Stimulated activated CD8-positive, alpha-beta memory T cell treated with anti-CD3 and anti-CD28 coated beads, Interleukin-15, amount 100 ng/mL, for 1 hour (primary cell): ENCODE data around the gene SMARCA4.
"Not testable (repeated sequence)": the region's sequence is repeated elsewhere in the genome, so short reads cannot be mapped to it uniquely, and the experiment has no call there.

Source experiments
- DNase-seq: peaks from one replicate; pipeline ENCODE4 v3.0.0-alpha.2; 2020; ENCODE audit warnings: low read depth

Gene SMARCA4

DNA sequence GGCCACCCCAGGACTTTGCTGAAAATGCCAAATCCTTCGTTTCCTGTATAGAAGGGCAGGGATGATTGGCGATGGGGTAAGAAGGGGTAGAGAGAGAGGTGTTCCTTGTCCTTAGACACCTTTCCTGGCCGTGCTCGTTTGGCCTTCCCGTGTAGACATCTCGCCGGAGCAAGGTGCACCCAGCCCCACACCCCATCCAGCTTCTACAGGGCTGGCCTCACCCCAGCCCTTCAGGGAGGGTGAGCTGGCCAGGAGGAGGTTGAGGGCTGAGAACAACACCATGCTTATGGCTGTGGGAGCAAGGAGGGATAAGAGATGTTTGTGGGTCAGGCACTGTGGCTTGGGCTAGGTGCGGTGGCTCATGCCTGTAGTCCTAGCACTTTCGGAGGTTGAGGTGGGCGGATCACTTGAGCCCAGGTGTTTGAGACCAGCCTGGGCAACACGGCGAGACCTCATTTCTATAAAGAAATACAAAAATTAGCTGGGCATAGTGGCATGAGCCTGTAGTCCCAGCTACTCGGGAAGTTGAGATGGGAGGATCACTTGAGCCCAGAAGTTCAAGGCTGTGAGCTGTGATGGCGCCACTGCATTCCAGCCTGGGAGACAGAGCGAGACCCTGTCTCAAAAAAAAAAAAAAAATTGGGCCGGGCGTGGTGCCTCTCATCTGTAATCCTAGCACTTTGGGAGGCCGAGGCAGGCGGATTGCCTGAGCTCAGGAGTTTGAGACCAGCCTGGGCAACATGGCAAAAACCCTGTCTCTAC, 15.5 kb downstream of the SMARCA4 start:
- DNase-seq: no peak

DNA sequence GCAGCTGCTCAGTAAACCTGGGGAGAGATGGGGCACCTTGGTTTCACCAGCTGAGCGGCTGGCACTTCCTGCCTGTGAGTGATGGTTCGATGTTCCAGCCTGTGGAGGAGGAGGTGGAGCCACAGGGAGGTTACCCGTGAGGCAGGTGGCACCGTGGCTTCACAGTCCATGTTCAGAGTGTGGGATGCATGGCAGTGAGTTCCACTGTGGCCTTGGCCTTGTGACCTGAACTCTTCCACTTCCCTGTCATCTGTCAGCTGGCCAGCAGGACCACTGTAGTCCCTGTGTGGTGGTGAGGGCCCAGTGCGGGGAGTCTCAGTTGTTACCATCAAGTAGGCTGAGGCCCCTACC, 16.9 kb downstream of the SMARCA4 start:
- no peak for DNase-seq

GRCh38 chr19:10979951-10980381, 19.1 kb downstream of the SMARCA4 start:
- DNase-seq: no peak

- no peak for DNase-seq
Observed at GRCh38 chr19:10981252-10981895, 20.5 kb downstream of the SMARCA4 start.

- no peak for DNase-seq
Observed at GRCh38 chr19:10983026-10983425, 22.2 kb downstream of the SMARCA4 start.

- DNase-seq: no peak
Observed at GRCh38 chr19:10984166-10984735, 23.4 kb downstream of the SMARCA4 start.

DNA sequence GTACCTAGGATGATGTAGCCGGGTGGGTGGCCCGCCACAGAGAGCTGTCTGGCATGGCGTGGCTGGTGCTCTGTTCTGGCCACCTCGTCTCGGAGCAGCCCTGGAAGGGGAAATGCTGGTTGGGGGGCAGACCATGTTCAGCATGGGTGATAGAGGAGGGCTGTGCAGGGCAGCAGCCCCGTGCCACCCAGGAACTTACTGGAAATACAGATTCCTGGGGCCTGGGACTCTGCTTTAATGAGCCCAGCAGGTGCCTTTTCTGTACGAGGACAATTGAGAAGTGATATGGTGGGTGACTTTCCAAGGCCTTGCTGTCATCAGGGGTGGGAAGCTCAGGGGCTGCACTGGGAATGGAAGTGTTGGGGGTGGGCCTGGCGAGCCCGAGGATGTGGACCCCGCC, 24.7 kb downstream of the SMARCA4 start:
- no peak for DNase-seq

DNA sequence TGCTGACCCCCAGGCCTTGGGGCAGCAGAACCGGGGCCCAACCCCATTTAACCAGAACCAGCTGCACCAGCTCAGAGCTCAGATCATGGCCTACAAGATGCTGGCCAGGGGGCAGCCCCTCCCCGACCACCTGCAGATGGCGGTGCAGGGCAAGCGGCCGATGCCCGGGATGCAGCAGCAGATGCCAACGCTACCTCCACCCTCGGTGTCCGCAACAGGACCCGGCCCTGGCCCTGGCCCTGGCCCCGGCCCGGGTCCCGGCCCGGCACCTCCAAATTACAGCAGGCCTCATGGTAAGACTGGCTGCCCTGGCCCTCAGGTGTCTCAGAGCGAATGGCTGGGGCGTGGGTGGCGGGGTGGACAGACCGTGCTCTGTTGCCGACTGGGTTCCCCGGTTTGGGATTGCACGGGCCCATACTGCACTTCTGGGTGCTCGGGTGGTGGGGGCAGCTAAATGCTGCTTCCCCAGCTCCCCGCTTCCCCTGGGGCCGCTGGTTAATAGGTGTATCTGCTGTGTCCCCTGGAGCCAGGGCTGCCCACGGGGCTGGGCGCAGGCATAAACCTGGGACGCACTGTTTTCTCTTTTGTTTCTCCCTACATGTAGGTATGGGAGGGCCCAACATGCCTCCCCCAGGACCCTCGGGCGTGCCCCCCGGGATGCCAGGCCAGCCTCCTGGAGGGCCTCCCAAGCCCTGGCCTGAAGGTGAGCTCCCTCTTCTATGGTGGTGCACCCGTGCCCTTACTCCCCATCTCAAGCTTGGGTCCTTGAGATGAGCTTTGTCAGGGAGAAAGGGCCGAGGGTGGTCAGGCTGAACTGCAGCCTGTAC, 25.7 kb downstream of the SMARCA4 start:
- DNase-seq: no peak

DNA sequence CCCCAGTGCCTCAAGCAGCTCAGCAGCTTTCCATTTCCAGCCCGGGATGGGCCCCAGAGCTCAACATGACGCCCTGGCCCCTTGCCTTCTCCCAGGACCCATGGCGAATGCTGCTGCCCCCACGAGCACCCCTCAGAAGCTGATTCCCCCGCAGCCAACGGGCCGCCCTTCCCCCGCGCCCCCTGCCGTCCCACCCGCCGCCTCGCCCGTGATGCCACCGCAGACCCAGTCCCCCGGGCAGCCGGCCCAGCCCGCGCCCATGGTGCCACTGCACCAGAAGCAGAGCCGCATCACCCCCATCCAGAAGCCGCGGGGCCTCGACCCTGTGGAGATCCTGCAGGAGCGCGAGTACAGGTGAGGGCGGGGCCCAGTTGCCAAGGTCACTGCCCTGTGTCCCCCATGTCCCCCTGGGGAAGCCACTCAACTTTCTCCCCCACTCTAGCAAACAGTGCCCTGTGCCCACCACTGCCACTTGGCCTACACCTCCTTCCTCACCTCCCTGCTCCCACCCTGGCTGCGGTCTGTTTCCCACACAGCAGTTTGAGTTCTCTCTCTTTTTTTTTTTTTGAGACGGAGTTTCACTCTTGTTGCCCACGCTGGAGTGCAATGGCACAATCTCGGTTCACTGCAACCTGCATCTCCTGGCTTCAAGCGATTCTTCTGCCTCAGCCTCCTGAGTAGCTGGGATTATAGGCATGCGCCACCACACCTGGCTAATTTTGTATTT, 26.9 kb downstream of the SMARCA4 start:
- no peak for DNase-seq

- no peak for DNase-seq
Observed at GRCh38 chr19:10988380-10988779, 27.6 kb downstream of the SMARCA4 start.

- DNase-seq: no peak
Observed at GRCh38 chr19:10988921-10989320, 28.1 kb downstream of the SMARCA4 start.

- no peak for DNase-seq
Observed at GRCh38 chr19:10991076-10991475, 30.2 kb downstream of the SMARCA4 start.

GRCh38 chr19:10991521-10992081, 30.8 kb downstream of the SMARCA4 start:
- no peak for DNase-seq

- not testable (repeated sequence) for DNase-seq
Observed at GRCh38 chr19:10992174-10992573, 31.3 kb downstream of the SMARCA4 start.

DNA sequence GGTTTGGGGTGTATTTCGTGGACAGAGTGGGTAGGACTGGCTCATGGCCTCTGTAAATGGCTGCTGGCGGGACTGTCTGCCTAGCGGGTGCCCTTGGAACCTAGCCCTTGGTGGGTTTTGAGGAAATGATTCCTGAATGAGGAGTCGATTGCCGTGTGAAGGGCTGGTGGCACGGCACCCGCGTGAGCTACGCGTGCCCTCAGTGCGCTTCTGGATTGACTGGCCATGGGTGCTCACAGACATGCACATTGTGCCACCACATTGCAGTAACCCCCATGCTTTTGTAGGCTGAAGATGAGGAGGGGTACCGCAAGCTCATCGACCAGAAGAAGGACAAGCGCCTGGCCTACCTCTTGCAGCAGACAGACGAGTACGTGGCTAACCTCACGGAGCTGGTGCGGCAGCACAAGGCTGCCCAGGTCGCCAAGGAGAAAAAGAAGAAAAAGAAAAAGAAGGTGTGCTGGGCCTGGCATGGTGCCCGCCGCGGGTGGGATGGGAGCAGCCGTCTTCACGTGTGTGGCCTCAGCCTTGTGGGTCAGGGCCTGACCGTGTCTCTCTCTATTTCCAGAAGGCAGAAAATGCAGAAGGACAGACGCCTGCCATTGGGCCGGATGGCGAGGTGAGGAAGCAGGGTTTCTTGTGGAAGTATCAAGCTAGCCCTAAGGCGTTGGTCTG, 35.2 kb downstream of the SMARCA4 start:
- no peak for DNase-seq

DNA sequence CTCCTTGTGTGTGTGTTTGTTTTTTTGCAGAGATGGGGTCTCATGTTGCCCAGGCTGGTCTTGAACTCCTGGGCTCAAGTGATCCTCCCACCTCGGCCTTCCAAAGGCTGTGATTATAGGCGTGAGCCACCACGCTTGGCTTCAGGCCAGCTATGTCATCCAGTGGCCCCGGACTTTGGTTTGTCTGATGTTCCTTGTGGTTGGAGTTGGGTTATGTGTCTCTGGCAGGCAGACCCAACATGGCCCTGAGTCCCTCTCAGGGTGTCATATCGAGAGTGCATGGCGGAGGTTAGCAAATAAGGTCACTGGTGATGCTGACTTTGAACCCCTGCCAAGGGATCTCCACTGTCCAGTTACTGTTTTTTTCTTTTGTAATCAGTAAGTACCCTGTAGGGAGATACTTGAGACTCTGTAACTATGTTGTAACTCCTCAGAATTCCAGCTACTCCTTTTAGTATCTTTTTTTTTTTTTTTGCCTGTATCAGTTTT, 37.3 kb downstream of the SMARCA4 start:
- no peak for DNase-seq

- no peak for DNase-seq
Observed at GRCh38 chr19:10998666-10999065, 37.8 kb downstream of the SMARCA4 start.

GRCh38 chr19:11005521-11005920, 44.7 kb downstream of the SMARCA4 start:
- DNase-seq: no peak

DNA sequence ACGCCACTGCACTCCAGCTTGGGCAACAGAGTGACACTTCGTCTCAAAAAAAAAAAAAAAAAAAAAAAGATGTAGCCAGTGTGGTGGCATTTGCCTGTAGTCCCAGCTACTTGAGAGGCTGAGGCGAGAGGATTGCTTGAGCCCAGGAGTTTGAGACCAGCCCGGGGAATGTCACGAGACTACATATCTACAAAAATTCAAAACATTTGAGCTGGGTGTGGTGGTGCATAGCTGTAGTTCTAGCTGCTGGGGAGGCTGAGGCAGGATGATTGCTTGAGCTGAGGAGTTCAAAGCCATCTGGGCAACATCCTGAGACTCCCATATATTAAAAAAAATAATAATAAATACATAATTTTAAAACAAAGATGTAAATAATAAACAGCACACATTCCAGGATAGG, 46.6 kb downstream of the SMARCA4 start:
- DNase-seq: no peak

GRCh38 chr19:11007962-11008532, 47.2 kb downstream of the SMARCA4 start:
- DNase-seq: no peak
